ENCODE data around the gene KCNQ1OT1.

DNA sequence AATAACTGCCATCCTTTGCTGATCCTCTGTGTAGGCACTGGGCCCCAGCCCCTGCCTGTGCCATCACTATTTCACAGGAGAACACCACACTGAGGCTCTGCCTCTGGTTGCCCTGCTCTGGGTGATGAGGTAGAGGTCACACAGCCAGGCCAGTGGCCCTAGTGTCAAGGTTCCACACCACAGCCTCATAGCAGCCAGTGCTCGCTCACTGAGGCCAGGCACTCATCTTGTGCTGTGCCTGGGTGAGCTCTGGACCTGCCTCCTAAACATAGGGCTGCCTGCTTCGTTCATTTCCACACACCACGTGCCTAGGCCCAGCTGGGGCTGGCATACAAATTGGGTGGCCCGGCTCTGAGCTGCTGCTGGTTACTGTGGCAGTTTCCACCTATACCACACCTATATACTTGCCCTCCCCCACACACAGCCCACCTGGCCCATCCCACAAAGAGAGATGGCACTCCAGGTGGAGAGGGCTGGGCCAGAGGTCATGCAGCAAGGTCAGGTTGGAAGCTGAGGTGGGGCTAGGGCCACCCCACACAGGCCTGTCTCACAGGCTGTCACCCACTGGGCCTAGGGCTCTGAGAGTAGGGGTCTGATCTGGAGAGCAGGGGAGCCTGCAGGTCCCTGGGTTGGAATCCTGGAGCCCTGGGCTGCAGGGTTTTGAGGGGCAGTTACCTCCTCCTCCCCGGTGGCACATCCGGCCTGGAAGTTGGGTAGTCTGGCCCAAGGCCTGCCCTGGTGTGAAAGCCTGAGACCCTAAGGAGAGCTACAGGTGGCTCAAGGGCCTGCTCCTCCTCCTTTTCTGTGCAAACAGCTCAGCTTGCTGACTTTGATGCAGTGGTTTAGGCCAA, 11.2 kb downstream of the KCNQ1OT1 start:
- TF ChIP-seq POLR2A (IDR thresholded peaks at IDR 0.05; ENCODE audit: low read length): no peak
- TF ChIP-seq GATA1 (IDR thresholded peaks at IDR 0.05; ENCODE audit: low read depth, low read length): no peak

Measured in erythroblast (primary cell).